Panc1 (cell line): Measurements from ENCODE around the gene CERT1. TPM values are rescaled to one million over a fixed set of nuclear protein-coding genes. Genes with fewer than 3 reads are reported as not detected.

Experiments
- ATAC-seq: fragments of 200-7000 bp; cut with Tn5 transposase; 2 replicates; pipeline ENCODE4 v1.9.1; 2020; ENCODE audit warnings: mild to moderate bottlenecking, moderate library complexity
- BruUV-seq: library from RNA; stranded (reverse); fragments of 400-500 nt; replicated peaks from 2 replicates; lab custom pipeline; 2021; lab: Mats Ljungman, UMichigan
- CTCF ChIA-PET: fragments of 300-600 bp; sonication (Branson Sonifier 250); formaldehyde crosslinking; loops from one replicate; lab custom pipeline; 2022; ENCODE audit warnings: antibody characterized with exemption; lab: Charles Lee
- POLR2A ChIA-PET: fragments of 300-600 bp; sonication (Branson Sonifier 250); formaldehyde crosslinking; loops from one replicate; lab custom pipeline; 2022; ENCODE audit warnings: antibody characterized with exemption; lab: Charles Lee
- DNase-seq: peaks from one replicate; pipeline ENCODE4 v3.0.0-alpha.2; 2010; ENCODE audit warnings: low read depth, low spot score
- H3K27ac ChIP-seq: 2 replicates; pipeline ENCODE4 v1.5.1; 2011; ENCODE audit warnings: mild to moderate bottlenecking, low read length, inconsistent platforms
- H3K27me3 ChIP-seq: fragments of 200-500 bp; sonication (Bioruptor generic); 2 replicates; pipeline ENCODE4 v1.6.0; 2014; ENCODE audit warnings: low read length, inconsistent platforms; ENCODE audit not compliant: control insufficient read depth, insufficient read depth
- H3K36me3 ChIP-seq: fragments of 200-500 bp; sonication (Bioruptor generic); 2 replicates; pipeline ENCODE4 v1.5.1; 2014; ENCODE audit warnings: inconsistent platforms, mild to moderate bottlenecking, low read length, moderate library complexity; ENCODE audit not compliant: control insufficient read depth, insufficient read depth
- H3K4me1 ChIP-seq: 2 replicates; pipeline ENCODE4 v1.5.1; 2011; ENCODE audit warnings: inconsistent platforms, mild to moderate bottlenecking, low read length, moderate library complexity; ENCODE audit not compliant: control insufficient read depth, insufficient read depth
- H3K4me3 ChIP-seq, 2 experiments: 2 replicates each; pipeline ENCODE4 v1.5.1; 2011 to 2012; ENCODE audit warnings: low read depth in 2 of 2, low read length in 2 of 2, mild to moderate bottlenecking in 2 of 2, inconsistent platforms in 1 of 2, moderate library complexity in 1 of 2
- H3K9me3 ChIP-seq: fragments of 200-500 bp; sonication (Bioruptor generic); 2 replicates; pipeline ENCODE4 v1.5.1; 2014; ENCODE audit warnings: low read depth, mild to moderate bottlenecking, inconsistent platforms, low read length, moderate library complexity; ENCODE audit not compliant: control insufficient read depth, insufficient read depth
- CTCF ChIP-seq: fragments of 450-650 bp; IDR thresholded peaks from 2 replicates; pipeline ENCODE4 v1.5.1; 2017; ENCODE audit warnings: mild to moderate bottlenecking
- POLR2AphosphoS5 ChIP-seq: IDR thresholded peaks from 2 replicates; pipeline ENCODE4 v1.6.1; 2012; ENCODE audit warnings: mild to moderate bottlenecking, low read depth, low read length, moderate library complexity
- REST ChIP-seq, 2 experiments: IDR thresholded peaks; 2 replicates each; pipeline ENCODE4 v1.6.1; 2011 to 2012; ENCODE audit warnings: low read depth in 2 of 2, control low read depth in 1 of 2, low read length in 1 of 2, mild to moderate bottlenecking in 1 of 2, moderate library complexity in 1 of 2; ENCODE audit not compliant: insufficient read depth in 1 of 2
- SIN3A ChIP-seq: IDR thresholded peaks from 2 replicates; pipeline ENCODE4 v1.6.1; 2012; ENCODE audit warnings: low read depth, mild to moderate bottlenecking, low read length, moderate library complexity, borderline replicate concordance; ENCODE audit not compliant: insufficient read depth
- TCF7L2 ChIP-seq: IDR thresholded peaks from 2 replicates; pipeline ENCODE4 v1.6.1; 2011; ENCODE audit warnings: mild to moderate bottlenecking, low read depth, low read length, inconsistent platforms
- in situ Hi-C: cut with HindIII; loops from 2 replicates; pipeline ENCODE4 v1.10.0; 2016; ENCODE audit warnings: low sequenced_read_pairs, low pct_unique_long_range_greater_than_20kb
- intact Hi-C: fragments of 100-400 bp; cut with micrococcal nuclease; formaldehyde crosslinking; loops from one replicate; pipeline ENCODE4 v1.10.0; 2022; ENCODE audit not compliant: unreplicated experiment
- total RNA-seq: library from RNA; stranded (reverse); gene quantifications from one replicate; pipeline ENCODE4 v1.2.1, GENCODE V29; 2021; ENCODE audit not compliant: unreplicated experiment

CERT1 gene
- total RNA-seq, 1 experiment from 2014 or later: 26.7 TPM

GRCh38 chr5:75438722-75439121 lies 72.7 kb downstream of the CERT1 start:
- ATAC-seq (no peak), DNase-seq (no peak)
- BruUV-seq: no TSS peak
- Histone ChIP-seq H3K4me3 (no peak overlapping the region), H3K27me3 (no peaks in the 10 kb centered on the region), H3K36me3 (no peaks in the 10 kb centered on the region), H3K27ac (no peak overlapping the region), H3K4me1 (no peaks in the 10 kb centered on the region), H3K9me3 (no peaks in the 10 kb centered on the region)
- intact Hi-C loops: no loop called here
- ChIA-PET POLR2A (interaction anchor here (0.7 kb wide), 1 partner anchor 170 kb away, joined by 3 read pairs; no protein-coding TSS in a partner anchor), CTCF (interaction anchor here (0.7 kb wide), 1 partner anchor 466 kb away, joined by 4 read pairs; no protein-coding TSS in a partner anchor)
- TF ChIP-seq CTCF: no peak; the same call in 1 of the 2 replicates
- TF ChIP-seq SIN3A: no peak
- no peak for TF ChIP-seq TCF7L2
- no peak for TF ChIP-seq POLR2AphosphoS5
- in situ Hi-C loops: no loop called here

GRCh38 chr5:75435096-75435495 lies 76.3 kb downstream of the CERT1 start:
- ChIA-PET CTCF (no interaction called here), POLR2A (no interaction called here)
- ATAC-seq (no peak), DNase-seq (no peak)
- Histone ChIP-seq H3K4me3 (no peak overlapping the region), H3K27me3 (no peaks in the 10 kb centered on the region), H3K27ac (no peak overlapping the region), H3K36me3 (no peaks in the 10 kb centered on the region), H3K4me1 (no peaks in the 10 kb centered on the region), H3K9me3 (no peaks in the 10 kb centered on the region)
- TF ChIP-seq REST (IDR thresholded peaks at IDR 0.05; ENCODE audit: insufficient read depth in 1 of 2, low read depth in 2 of 2, low read length in 1 of 2) (no peak), TCF7L2 (no peak), POLR2AphosphoS5 (no peak), CTCF (no peak), SIN3A (no peak)
- BruUV-seq: no TSS peak
- intact Hi-C loops: no loop called here
- in situ Hi-C loops: no loop called here
